Stimulated activated CD4-positive, alpha-beta T cell treated with anti-CD3 and anti-CD28 coated beads, Interleukin-4, amount 100 ng/mL, for 24 hours (primary cell): ENCODE measurements around the gene HTR3A.
A peak's percentile ranks its signal among the peaks of the same experiment; 100 is the strongest.

ENCODE experiments used
- DNase-seq: peaks from one replicate; pipeline ENCODE4 v3.0.0-alpha.2; 2020

The HTR3A gene

GRCh38 chr11:114025329-114025907 lies 50.5 kb downstream of the HTR3A start:
- no peak for DNase-seq

GRCh38 chr11:114026355-114026754 lies 51.4 kb downstream of the HTR3A start:
- DNase-seq, result no peak

- DNase-seq, result no peak
These were observed 52.5 kb downstream of the HTR3A start for GRCh38 chr11:114027391-114027790.

- no peak for DNase-seq
These were observed 53.0 kb downstream of the HTR3A start for GRCh38 chr11:114027926-114028325.

- no peak for DNase-seq
These were observed 56.5 kb downstream of the HTR3A start for GRCh38 chr11:114031246-114031966.

GRCh38 chr11:114031967-114032320 lies 57.0 kb downstream of the HTR3A start:
- DNase-seq, result no peak

GRCh38 chr11:114033066-114033465 lies 58.2 kb downstream of the HTR3A start:
- no peak for DNase-seq

- no peak for DNase-seq
These were observed 58.7 kb downstream of the HTR3A start for GRCh38 chr11:114033572-114033971.

GRCh38 chr11:114034956-114035355 lies 60.0 kb downstream of the HTR3A start:
- DNase-seq, result no peak

GRCh38 chr11:114036147-114036811 lies 61.4 kb downstream of the HTR3A start:
- DNase-seq, result peak; percentile 56

- DNase-seq, result no peak
These were observed 62.0 kb downstream of the HTR3A start for GRCh38 chr11:114036958-114037357.

GRCh38 chr11:114039551-114039950 lies 64.6 kb downstream of the HTR3A start:
- no peak for DNase-seq
